ENCODE measurements around the gene MCRIP2.

The MCRIP2 gene

DNA sequence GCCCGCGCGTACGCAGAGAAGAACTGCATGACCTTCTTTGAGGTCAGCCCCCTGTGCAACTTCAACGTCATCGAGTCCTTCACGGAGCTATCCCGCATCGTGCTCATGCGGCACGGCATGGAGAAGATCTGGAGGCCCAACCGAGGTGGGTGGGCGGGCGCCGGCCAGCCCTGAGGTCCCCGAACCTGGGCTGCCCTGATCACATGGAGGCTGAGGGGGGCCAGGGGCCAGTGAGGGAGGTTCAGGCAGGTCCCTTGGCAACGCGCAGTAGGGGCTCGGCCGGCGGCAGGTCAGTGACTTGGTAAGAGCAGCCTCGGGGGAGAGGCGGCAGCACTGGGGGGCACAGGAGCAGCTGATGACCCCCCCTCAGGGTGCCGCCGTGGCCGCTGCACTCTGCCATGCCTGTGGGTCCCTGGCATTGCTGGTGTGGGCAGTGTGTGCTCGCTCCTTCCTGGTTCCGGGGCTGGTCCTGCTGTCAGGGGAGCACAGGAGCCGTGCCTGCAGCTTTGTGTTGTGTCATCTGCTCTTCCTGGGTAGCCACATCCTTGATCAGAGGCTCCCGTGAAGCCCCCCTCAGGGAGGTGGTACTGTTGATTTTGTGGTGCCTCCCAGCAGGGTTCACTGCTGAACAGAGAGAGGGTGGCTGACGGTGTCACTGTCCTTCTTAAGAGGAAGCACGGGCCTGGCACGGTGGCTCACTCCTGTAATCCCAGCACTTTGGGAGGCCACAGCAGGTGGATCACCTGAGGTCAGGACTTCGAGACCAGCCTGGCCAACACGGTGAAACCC is 15.5 kb upstream of the MCRIP2 start:
- Mint-ChIP-seq H3K36me3 (peaks cover 23% of the 10 kb centered on the region), H3K4me1 (no peaks in the 10 kb centered on the region), H3K27me3 (no peaks in the 10 kb centered on the region), H3K27ac (no peak overlapping the region), H3K4me3 (no peak overlapping the region), H3K9me3 (no peaks in the 10 kb centered on the region)
- ATAC-seq: no peak

GRCh38 chr16:626787-627453 is 14.7 kb upstream of the MCRIP2 start:
- no peak for ATAC-seq
- peaks cover 6% of the 10 kb centered on the region for H3K4me1 Mint-ChIP-seq
- H3K27me3 Mint-ChIP-seq: no peaks in the 10 kb centered on the region
- H3K4me3 Mint-ChIP-seq: no peak overlapping the region
- no peak overlapping the region for H3K27ac Mint-ChIP-seq
- no peaks in the 10 kb centered on the region for H3K9me3 Mint-ChIP-seq
- peaks cover 23% of the 10 kb centered on the region for H3K36me3 Mint-ChIP-seq

DNA sequence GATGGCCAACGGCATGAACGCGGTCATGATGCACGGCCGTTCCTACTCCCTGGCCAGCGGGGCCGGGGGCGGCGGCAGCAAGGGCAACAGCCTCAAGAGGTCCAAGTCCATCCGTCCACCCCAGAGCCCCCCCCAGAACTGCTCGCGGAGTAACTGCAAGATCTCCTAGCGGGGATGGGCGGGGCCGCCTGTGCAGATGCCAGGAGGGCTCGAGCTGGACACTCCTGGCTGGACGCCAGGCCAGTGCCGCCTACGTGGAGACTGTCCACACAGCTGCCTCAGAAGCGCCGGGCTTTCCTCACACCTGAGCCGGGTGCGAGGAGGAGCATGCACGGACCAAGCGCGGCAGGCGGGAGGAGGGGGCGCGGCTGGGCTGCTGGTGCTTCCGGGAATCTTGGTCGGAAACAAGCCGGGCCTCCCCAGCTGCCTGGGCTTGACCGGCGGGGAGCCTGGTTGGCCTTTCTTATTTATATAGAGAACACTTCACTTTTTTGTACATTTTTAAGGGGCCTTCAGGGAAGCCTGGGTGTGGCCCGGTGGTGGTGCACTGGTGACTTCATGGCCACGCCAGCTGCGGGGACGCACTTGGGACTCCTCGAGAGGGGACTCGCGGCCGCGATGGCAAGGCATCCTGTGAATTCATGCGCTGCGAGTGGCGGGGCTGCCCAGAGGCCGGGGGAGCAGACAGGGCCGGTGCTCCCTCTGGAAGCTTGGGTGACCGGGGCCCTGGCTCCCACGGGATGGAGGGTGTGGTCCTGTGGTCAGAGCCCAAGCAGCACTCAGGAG is 14.0 kb upstream of the MCRIP2 start:
- H3K9me3 Mint-ChIP-seq: no peaks in the 10 kb centered on the region
- H3K27me3 Mint-ChIP-seq: no peaks in the 10 kb centered on the region
- peaks cover 23% of the 10 kb centered on the region for H3K36me3 Mint-ChIP-seq
- H3K27ac Mint-ChIP-seq: no peak overlapping the region
- no peak for ATAC-seq
- peaks cover 6% of the 10 kb centered on the region for H3K4me1 Mint-ChIP-seq
- H3K4me3 Mint-ChIP-seq: no peak overlapping the region

GRCh38 chr16:628321-629061 is 13.1 kb upstream of the MCRIP2 start:
- Mint-ChIP-seq H3K4me1 (peaks cover 6% of the 10 kb centered on the region), H3K27ac (no peak overlapping the region), H3K9me3 (no peaks in the 10 kb centered on the region), H3K27me3 (no peaks in the 10 kb centered on the region), H3K4me3 (no peak overlapping the region), H3K36me3 (peaks cover 23% of the 10 kb centered on the region)
- ATAC-seq: no peak

DNA sequence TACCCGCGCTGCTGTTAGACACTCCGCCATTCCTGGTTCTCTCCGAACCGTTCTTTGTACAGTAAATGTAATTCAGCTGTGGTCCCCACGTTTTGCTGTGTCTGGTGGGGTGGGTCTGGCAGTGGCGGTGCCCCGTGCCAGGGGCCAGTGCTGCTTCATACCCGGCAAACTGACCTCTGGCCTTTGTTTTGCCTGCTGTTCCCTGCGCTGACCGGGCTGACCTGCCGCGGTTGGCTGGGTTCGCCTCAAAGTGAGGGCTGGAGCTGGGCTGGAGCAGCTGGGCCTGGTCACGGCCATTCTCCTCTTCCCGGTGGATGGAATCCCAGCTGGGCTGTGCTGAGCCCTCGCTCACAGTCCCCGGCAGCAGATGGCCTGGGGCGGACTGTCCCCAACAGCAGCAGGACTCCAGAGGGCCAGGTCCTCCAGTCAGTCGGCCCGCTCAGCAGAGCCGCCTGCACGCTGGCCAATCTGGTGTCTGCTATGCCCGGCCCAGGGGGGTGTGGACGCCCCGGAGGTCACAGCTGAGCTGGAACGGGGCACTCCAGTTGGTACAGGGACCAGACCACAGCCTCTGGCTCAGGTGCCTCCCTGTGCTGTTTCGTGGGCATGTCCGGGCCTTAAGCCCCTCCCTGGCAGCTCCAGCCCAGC is 12.3 kb upstream of the MCRIP2 start:
- Mint-ChIP-seq H3K4me3 (no peak overlapping the region), H3K4me1 (peaks cover 8% of the 10 kb centered on the region), H3K9me3 (no peaks in the 10 kb centered on the region), H3K36me3 (peaks cover 23% of the 10 kb centered on the region), H3K27ac (no peak overlapping the region), H3K27me3 (no peaks in the 10 kb centered on the region)
- no peak for ATAC-seq

GRCh38 chr16:629833-630248 is 11.8 kb upstream of the MCRIP2 start:
- Mint-ChIP-seq H3K9me3 (no peaks in the 10 kb centered on the region), H3K36me3 (peaks cover 23% of the 10 kb centered on the region), H3K4me3 (no peak overlapping the region), H3K4me1 (peaks cover 14% of the 10 kb centered on the region), H3K27me3 (no peaks in the 10 kb centered on the region), H3K27ac (no peak overlapping the region)
- ATAC-seq: no peak

DNA sequence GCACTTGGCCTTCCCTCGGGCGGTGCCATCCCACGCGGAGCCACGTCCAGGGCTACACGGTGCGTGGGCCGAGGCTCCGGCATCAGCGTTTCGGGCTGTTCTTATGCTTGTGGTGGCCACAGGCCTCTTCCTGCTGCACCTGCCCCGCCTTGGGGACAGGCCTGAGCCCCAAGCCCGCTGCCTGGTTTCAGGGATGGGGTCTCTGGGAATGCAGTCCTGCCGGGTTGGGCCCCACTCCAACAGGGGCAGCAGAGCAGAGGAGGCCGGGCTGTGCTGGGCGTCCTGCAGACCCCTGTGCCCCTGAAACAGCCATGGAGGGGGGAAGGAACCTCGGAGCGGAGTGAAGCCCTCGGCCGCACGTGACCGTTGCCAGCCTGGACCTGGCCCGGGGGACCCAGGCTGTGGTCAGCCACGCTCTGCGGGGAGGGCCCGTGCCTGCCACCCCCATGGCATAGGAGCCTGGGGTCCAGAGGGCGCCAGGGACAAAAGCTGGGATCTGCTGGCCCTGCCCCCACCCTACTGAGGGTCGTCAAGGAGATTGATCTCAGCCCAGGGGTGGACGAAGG is 11.3 kb upstream of the MCRIP2 start:
- H3K27me3 Mint-ChIP-seq: no peaks in the 10 kb centered on the region
- H3K4me1 Mint-ChIP-seq: peaks cover 17% of the 10 kb centered on the region
- H3K9me3 Mint-ChIP-seq: no peaks in the 10 kb centered on the region
- H3K27ac Mint-ChIP-seq: no peak overlapping the region
- no peak for ATAC-seq
- no peak overlapping the region for H3K4me3 Mint-ChIP-seq
- H3K36me3 Mint-ChIP-seq: peaks cover 23% of the 10 kb centered on the region

GRCh38 chr16:630815-631405 is 10.7 kb upstream of the MCRIP2 start, which contains the start of gene WFIKKN1:
WFIKKN1 (plus strand) TSS chr16:630985; CDS start chr16:631254, 269 bp downstream.
- no peak for ATAC-seq
- Mint-ChIP-seq H3K4me1 (peaks cover 17% of the 10 kb centered on the region), H3K36me3 (peaks cover 20% of the 10 kb centered on the region), H3K4me3 (no peak within 1 kb of the TSS), H3K27me3 (no peaks in the 10 kb centered on the region), H3K27ac (no peak within 1 kb of the TSS), H3K9me3 (no peaks in the 10 kb centered on the region)

- no peak for ATAC-seq
- Mint-ChIP-seq H3K36me3 (peaks cover 11% of the 10 kb centered on the region), H3K27ac (no peak overlapping the region), H3K4me1 (peaks cover 24% of the 10 kb centered on the region), H3K27me3 (no peaks in the 10 kb centered on the region), H3K9me3 (no peaks in the 10 kb centered on the region), H3K4me3 (no peak overlapping the region)
Measured at GRCh38 chr16:631808-632358, 9.7 kb upstream of the MCRIP2 start.

GRCh38 chr16:632486-633335 is 8.9 kb upstream of the MCRIP2 start:
- peaks cover 3% of the 10 kb centered on the region for H3K36me3 Mint-ChIP-seq
- no peak overlapping the region for H3K4me3 Mint-ChIP-seq
- H3K27ac Mint-ChIP-seq: no peak overlapping the region
- no peak for ATAC-seq
- no peaks in the 10 kb centered on the region for H3K27me3 Mint-ChIP-seq
- H3K9me3 Mint-ChIP-seq: no peaks in the 10 kb centered on the region
- peaks cover 28% of the 10 kb centered on the region for H3K4me1 Mint-ChIP-seq

DNA sequence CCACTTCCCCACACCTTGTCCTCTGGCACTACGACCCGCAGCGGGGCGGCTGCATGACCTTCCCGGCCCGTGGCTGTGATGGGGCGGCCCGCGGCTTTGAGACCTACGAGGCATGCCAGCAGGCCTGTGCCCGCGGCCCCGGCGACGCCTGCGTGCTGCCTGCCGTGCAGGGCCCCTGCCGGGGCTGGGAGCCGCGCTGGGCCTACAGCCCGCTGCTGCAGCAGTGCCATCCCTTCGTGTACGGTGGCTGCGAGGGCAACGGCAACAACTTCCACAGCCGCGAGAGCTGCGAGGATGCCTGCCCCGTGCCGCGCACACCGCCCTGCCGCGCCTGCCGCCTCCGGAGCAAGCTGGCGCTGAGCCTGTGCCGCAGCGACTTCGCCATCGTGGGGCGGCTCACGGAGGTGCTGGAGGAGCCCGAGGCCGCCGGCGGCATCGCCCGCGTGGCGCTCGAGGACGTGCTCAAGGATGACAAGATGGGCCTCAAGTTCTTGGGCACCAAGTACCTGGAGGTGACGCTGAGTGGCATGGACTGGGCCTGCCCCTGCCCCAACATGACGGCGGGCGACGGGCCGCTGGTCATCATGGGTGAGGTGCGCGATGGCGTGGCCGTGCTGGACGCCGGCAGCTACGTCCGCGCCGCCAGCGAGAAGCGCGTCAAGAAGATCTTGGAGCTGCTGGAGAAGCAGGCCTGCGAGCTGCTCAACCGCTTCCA is 8.1 kb upstream of the MCRIP2 start:
- Mint-ChIP-seq H3K27ac (no peak overlapping the region), H3K36me3 (no peaks in the 10 kb centered on the region), H3K4me3 (no peak overlapping the region), H3K9me3 (no peaks in the 10 kb centered on the region), H3K4me1 (peaks cover 35% of the 10 kb centered on the region), H3K27me3 (no peaks in the 10 kb centered on the region)
- ATAC-seq: no peak

- no peak overlapping the region for H3K27ac Mint-ChIP-seq
- ATAC-seq: no peak
- peak overlapping the region; percentile 60 for H3K4me3 Mint-ChIP-seq
- H3K36me3 Mint-ChIP-seq: no peaks in the 10 kb centered on the region
- H3K27me3 Mint-ChIP-seq: no peaks in the 10 kb centered on the region
- H3K4me1 Mint-ChIP-seq: peaks cover 42% of the 10 kb centered on the region
- no peaks in the 10 kb centered on the region for H3K9me3 Mint-ChIP-seq
Measured at GRCh38 chr16:634051-634670, 7.5 kb upstream of the MCRIP2 start.
